ENCODE data around the gene DUSP16.
"Not testable (repeated sequence)": the region's sequence is repeated elsewhere in the genome, so short reads cannot be mapped to it uniquely, and the experiment has no call there.

The DUSP16 gene

GRCh38 chr12:12480074-12480473 is 82.6 kb downstream of the DUSP16 start:
- H3K4me3 ChIP-seq (replicated peaks in 1 of 2; ENCODE audit: low read depth in 2 of 2, low read length in 2 of 2) = no peak overlapping the region
- no peak for DNase-seq (ENCODE audit: low read depth in 2 of 2)
- TF ChIP-seq CTCF (IDR thresholded peaks at IDR 0.05; ENCODE audit: low read depth, low read length) = no peak

- DNase-seq (ENCODE audit: low read depth in 2 of 2) = no peak
- no peak for TF ChIP-seq CTCF (IDR thresholded peaks at IDR 0.05; ENCODE audit: low read depth, low read length)
- H3K4me3 ChIP-seq (replicated peaks in 1 of 2; ENCODE audit: low read depth in 2 of 2, low read length in 2 of 2) = no peak overlapping the region
Observed at GRCh38 chr12:12477532-12477890, 85.2 kb downstream of the DUSP16 start.

- DNase-seq (ENCODE audit: low read depth in 2 of 2) = no peak
- no peak overlapping the region for H3K4me3 ChIP-seq (replicated peaks in 1 of 2; ENCODE audit: low read depth in 2 of 2, low read length in 2 of 2)
- TF ChIP-seq CTCF (IDR thresholded peaks at IDR 0.05; ENCODE audit: low read depth, low read length) = no peak
Observed at GRCh38 chr12:12476857-12477531, 85.7 kb downstream of the DUSP16 start.

- TF ChIP-seq CTCF (IDR thresholded peaks at IDR 0.05; ENCODE audit: low read depth, low read length) = no peak
- peak; percentile 15 to 60 for DNase-seq (ENCODE audit: low read depth in 2 of 2)
- no peak overlapping the region for H3K4me3 ChIP-seq (replicated peaks in 1 of 2; ENCODE audit: low read depth in 2 of 2, low read length in 2 of 2)
Observed at GRCh38 chr12:12474931-12475795, 87.5 kb downstream of the DUSP16 start.

GRCh38 chr12:12474471-12474928 is 88.2 kb downstream of the DUSP16 start:
- H3K4me3 ChIP-seq (replicated peaks in 1 of 2; ENCODE audit: low read depth in 2 of 2, low read length in 2 of 2) = no peak overlapping the region
- TF ChIP-seq CTCF (IDR thresholded peaks at IDR 0.05; ENCODE audit: low read depth, low read length) = no peak
- peak in 1 of 2 donors; percentile 3 for DNase-seq (ENCODE audit: low read depth in 2 of 2)

- no peak for DNase-seq (ENCODE audit: low read depth in 2 of 2)
- TF ChIP-seq CTCF (IDR thresholded peaks at IDR 0.05; ENCODE audit: low read depth, low read length) = no peak
- H3K4me3 ChIP-seq (replicated peaks in 1 of 2; ENCODE audit: low read depth in 2 of 2, low read length in 2 of 2) = no peak overlapping the region
Observed at GRCh38 chr12:12473223-12473622, 89.4 kb downstream of the DUSP16 start.

- DNase-seq (ENCODE audit: low read depth in 2 of 2); H3K4me3 ChIP-seq (replicated peaks in 1 of 2; ENCODE audit: low read depth in 2 of 2, low read length in 2 of 2): not testable (repeated sequence)
Observed at GRCh38 chr12:12471982-12472961, 90.4 kb downstream of the DUSP16 start.
